ENCODE data around the gene FOXK1.

The FOXK1 gene

DNA sequence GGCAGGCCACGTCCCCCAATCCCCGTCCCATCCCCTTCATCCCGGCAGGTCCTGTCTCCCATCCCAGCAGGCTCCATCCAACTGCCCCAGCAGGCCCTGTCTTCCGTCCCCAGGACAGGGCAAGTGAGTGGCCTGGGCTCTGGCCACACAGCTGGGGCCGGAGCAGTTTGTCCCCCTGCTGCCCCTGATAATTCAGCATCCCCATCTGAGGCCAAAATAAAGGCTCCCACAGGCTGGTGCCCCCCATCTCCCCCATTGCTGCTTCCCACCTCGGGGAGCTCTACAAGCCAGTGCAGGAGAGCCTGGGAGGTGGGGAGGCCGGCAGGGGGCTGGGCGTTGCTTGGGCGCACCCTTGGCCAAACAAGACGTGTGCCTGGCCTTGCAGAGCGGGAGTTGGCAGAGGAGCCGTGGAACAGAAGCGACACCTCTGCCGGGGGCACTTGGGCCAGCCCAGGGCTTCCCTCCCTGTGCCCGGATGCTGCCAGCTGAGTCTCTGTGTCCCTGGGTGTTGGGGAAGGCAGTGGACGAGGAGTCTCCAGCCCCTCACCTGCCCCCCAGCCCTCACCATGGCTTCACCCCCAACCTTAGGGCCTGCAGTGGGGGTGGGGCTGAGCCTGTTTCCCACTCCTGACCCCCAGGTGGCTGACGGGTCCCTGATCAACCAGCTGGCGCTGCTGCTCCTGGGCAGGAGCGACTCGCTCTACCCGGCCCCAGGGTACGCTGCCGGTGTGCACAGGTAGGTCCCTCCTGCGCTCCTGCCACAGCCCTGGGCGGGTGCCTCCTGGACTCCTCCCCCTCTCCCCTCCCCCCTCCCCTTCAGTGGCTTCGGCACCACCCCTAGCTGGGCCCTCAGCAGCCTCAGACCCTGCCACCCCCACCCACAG, 107.3 kb downstream of the FOXK1 start:
- TF ChIP-seq, protein P1, sequence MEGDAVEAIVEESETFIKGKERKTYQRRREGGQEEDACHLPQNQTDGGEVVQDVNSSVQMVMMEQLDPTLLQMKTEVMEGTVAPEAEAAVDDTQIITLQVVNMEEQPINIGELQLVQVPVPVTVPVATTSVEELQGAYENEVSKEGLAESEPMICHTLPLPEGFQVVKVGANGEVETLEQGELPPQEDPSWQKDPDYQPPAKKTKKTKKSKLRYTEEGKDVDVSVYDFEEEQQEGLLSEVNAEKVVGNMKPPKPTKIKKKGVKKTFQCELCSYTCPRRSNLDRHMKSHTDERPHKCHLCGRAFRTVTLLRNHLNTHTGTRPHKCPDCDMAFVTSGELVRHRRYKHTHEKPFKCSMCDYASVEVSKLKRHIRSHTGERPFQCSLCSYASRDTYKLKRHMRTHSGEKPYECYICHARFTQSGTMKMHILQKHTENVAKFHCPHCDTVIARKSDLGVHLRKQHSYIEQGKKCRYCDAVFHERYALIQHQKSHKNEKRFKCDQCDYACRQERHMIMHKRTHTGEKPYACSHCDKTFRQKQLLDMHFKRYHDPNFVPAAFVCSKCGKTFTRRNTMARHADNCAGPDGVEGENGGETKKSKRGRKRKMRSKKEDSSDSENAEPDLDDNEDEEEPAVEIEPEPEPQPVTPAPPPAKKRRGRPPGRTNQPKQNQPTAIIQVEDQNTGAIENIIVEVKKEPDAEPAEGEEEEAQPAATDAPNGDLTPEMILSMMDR (IDR thresholded peaks at IDR 0.05; ENCODE audit: low read depth, low read length), result no peak
- Histone ChIP-seq H3K9me3 (ENCODE audit: severe bottlenecking) (no peaks in the 10 kb centered on the region), H3K27ac (no peak overlapping the region), H3K27me3 (ENCODE audit: insufficient read depth, low read depth, severe bottlenecking) (no peaks in the 10 kb centered on the region), H3K4me3 (ENCODE audit: low read depth, low read length) (no peak overlapping the region), H3K36me3 (peaks cover 42% of the 10 kb centered on the region)
- no peak for DNase-seq

DNA sequence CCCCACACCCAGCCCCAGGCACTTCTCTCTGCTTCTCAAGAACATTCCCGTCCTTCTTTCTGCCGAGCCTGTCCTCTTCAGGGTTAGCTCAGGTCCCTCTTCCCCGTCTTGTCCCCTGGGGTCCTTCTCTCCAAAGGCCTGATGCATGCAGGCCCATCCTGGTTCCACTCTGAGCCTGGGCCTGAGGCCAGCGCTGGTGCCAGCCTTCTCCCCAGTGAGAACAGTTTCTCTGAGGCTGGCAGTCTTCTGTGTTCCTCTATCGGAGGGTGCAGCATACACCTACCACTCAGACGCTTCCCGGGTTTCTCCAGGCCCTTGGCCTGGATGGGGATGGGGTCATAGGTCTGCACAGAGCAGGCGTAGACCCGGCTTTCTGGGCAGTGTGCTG, 108.0 kb downstream of the FOXK1 start:
- TF ChIP-seq, protein P1 (IDR thresholded peaks at IDR 0.05; ENCODE audit: low read depth, low read length), result no peak
- peaks cover 47% of the 10 kb centered on the region for H3K36me3 ChIP-seq
- H3K27me3 ChIP-seq (ENCODE audit: insufficient read depth, low read depth, severe bottlenecking), result no peaks in the 10 kb centered on the region
- no peaks in the 10 kb centered on the region for H3K9me3 ChIP-seq (ENCODE audit: severe bottlenecking)
- H3K27ac ChIP-seq, result no peak overlapping the region
- no peak for DNase-seq
- H3K4me3 ChIP-seq (ENCODE audit: low read depth, low read length), result no peak overlapping the region

DNA sequence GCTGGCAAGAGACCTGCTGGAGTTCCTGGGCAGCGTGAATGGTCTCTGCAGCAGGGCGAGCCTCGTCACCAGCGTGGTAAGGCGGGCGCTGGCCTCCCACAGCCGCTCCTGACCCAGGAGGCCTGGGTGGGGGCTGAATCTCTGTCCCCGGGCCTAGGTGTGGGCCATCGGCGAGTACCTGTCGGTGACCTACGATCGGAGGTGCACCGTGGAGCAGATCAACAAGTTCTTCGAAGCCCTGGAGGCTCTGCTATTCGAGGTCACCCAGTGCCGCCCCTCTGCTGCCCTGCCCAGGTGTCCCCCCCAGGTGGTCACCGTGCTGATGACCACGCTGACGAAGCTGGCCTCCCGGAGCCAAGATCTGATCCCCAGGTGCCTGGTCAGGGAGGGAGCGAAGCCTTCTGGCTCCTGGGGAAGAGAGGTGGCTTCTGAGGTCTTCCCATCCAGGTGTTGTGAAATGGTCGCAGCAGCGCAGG, 108.5 kb downstream of the FOXK1 start:
- TF ChIP-seq, protein P1 (IDR thresholded peaks at IDR 0.05; ENCODE audit: low read depth, low read length), result no peak
- no peak for DNase-seq
- no peak overlapping the region for H3K4me3 ChIP-seq (ENCODE audit: low read depth, low read length)
- no peaks in the 10 kb centered on the region for H3K27me3 ChIP-seq (ENCODE audit: insufficient read depth, low read depth, severe bottlenecking)
- no peaks in the 10 kb centered on the region for H3K9me3 ChIP-seq (ENCODE audit: severe bottlenecking)
- H3K27ac ChIP-seq, result no peak overlapping the region
- peaks cover 47% of the 10 kb centered on the region for H3K36me3 ChIP-seq

DNA sequence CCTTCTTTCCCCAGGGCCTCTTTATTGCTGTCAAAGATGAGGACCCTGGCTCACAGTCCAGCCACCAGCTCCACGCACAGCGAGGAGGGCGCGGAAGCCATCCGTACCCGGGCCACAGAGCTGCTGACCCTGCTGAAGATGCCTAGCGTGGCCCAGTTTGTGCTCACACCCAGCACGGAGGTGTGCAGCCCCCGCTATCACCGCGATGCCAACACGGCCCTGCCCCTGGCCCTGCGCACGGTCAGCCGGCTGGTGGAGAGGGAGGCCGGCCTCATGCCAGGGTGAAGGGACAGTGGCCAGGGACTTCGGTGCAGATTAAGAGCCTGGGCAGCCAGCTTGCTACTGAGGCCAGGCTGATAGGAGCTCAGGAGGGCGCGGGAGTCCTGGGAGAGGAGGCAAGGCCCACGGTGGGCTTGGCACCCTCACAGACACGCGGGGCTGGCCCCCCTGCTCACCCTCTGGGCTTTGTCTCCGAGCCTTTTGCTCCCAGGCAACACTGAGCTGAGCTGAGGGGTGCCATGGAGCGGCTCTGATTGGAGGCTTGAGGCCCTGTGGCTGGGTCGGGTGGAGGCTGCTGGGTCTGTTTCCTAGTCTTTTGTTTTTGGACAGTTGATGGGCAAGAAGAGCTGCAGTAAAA, 109.1 kb downstream of the FOXK1 start:
- Histone ChIP-seq H3K36me3 (peaks cover 48% of the 10 kb centered on the region), H3K27me3 (ENCODE audit: insufficient read depth, low read depth, severe bottlenecking) (no peaks in the 10 kb centered on the region), H3K4me3 (ENCODE audit: low read depth, low read length) (no peak overlapping the region), H3K27ac (no peak overlapping the region), H3K9me3 (ENCODE audit: severe bottlenecking) (no peaks in the 10 kb centered on the region)
- TF ChIP-seq, protein P1 (IDR thresholded peaks at IDR 0.05; ENCODE audit: low read depth, low read length), result no peak
- DNase-seq, result no peak

DNA sequence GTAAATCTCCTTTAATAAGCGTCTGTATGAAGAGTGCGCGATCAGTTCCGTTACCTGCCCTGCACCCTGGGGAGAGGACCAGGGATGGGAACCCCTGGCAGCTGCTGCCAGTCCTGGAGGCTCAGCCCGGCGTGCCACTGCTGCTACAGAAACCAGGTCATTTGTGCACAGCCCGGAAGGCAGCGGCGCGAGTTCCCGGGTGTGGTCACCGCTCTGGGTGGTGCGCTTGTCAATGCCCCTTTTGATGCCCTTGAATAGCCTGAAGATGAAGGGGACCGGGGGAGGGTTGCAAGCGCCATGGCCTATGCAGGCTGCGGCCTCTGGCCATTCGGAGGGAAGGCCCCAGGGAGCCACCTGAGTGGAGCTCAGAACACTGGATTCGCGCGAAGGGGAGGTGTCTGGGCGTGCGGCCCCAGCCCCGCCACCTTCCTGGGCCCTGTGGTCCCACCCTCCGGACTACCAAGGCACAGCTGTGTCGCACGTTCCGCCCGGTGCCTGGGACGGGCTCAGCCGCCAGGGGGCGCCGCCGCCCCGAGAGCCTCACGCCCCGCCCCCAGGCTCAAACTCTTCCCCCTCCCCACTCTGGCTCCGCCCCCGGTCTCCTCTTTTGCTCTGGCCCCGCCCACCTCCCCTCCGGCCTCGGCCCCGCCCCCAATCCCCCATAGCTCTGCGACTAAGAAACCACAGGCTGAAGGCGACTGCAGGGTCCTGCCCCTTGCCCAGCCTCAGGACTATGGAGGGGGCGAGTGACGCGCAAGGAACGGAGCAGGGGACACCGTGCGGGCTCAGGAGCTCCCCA, 109.8 kb downstream of the FOXK1 start:
- H3K27ac ChIP-seq, result no peak overlapping the region

More for the DNA sequence above, 109.8 kb downstream of the FOXK1 start:
- no peaks in the 10 kb centered on the region for H3K9me3 ChIP-seq (ENCODE audit: severe bottlenecking)
- no peaks in the 10 kb centered on the region for H3K27me3 ChIP-seq (ENCODE audit: insufficient read depth, low read depth, severe bottlenecking)
- H3K4me3 ChIP-seq (ENCODE audit: low read depth, low read length), result no peak overlapping the region
- peaks cover 51% of the 10 kb centered on the region for H3K36me3 ChIP-seq
- TF ChIP-seq, protein P1 (IDR thresholded peaks at IDR 0.05; ENCODE audit: low read depth, low read length), result peak; percentile 74
- peak; percentile 68 for DNase-seq
